ENCODE measurements around the gene NEK1. TPM values are rescaled to one million over a fixed set of nuclear protein-coding genes. Genes with fewer than 3 reads are reported as not detected.

Gene NEK1
- total RNA-seq, 2 donors from 2014 or later, result 12.2 to 15.1 TPM

GRCh38 chr4:169348541-169348940 is 263.8 kb downstream of the NEK1 start:
- Mint-ChIP-seq H3K36me3 (ENCODE audit: low read depth) (no peaks in the 10 kb centered on the region), H3K4me1 (no peaks in the 10 kb centered on the region), H3K27ac (no peak overlapping the region), H3K9me3 (peaks cover 24% of the 10 kb centered on the region), H3K27me3 (ENCODE audit: insufficient read depth) (no peaks in the 10 kb centered on the region), H3K4me3 (no peak overlapping the region)
- 88 to 92% methylated on average over 4 of the region's 4 CpGs for WGBS, 2 experiments (ENCODE audit: insufficient coverage in 1 of 2, insufficient read length in 1 of 2)
- H3K9me3 ChIP-seq (ENCODE audit: control insufficient read depth, low read length), result peaks cover 49% of the 10 kb centered on the region
- H3K27me3 ChIP-seq (ENCODE audit: control insufficient read depth, insufficient read depth, low read length, poor library complexity, severe bottlenecking), result no peaks in the 10 kb centered on the region
- no peaks in the 10 kb centered on the region for H3K36me3 ChIP-seq (ENCODE audit: control insufficient read depth, insufficient read depth, low read length)
- DNase-seq, result no peak
- no peak overlapping the region for H3K27ac ChIP-seq (ENCODE audit: low read depth, low read length)
- no peaks in the 10 kb centered on the region for H3K4me1 ChIP-seq (ENCODE audit: control insufficient read depth, insufficient read depth, low read length)
- TF ChIP-seq CTCF (conservative IDR thresholded peaks at IDR 0.05), result no peak
- no peak overlapping the region for H3K9ac ChIP-seq (ENCODE audit: extremely low read depth, low read length, poor library complexity, severe bottlenecking)
- H3K4me3 ChIP-seq (ENCODE audit: low read length), result peak overlapping the region; percentile 72

GRCh38 chr4:169346840-169347239 is 265.5 kb downstream of the NEK1 start:
- Histone ChIP-seq H3K36me3 (ENCODE audit: control insufficient read depth, insufficient read depth, low read length) (no peaks in the 10 kb centered on the region), H3K27me3 (ENCODE audit: control insufficient read depth, insufficient read depth, low read length, poor library complexity, severe bottlenecking) (no peaks in the 10 kb centered on the region), H3K4me3 (ENCODE audit: low read length) (peak overlapping the region; percentile 72), H3K27ac (ENCODE audit: low read depth, low read length) (no peak overlapping the region), H3K9ac (ENCODE audit: extremely low read depth, low read length, poor library complexity, severe bottlenecking) (no peak overlapping the region), H3K4me1 (ENCODE audit: control insufficient read depth, insufficient read depth, low read length) (no peaks in the 10 kb centered on the region), H3K9me3 (ENCODE audit: control insufficient read depth, low read length) (peaks cover 49% of the 10 kb centered on the region)
- Mint-ChIP-seq H3K27me3 (ENCODE audit: insufficient read depth) (no peaks in the 10 kb centered on the region), H3K27ac (no peak overlapping the region), H3K36me3 (ENCODE audit: low read depth) (no peaks in the 10 kb centered on the region), H3K4me3 (no peak overlapping the region), H3K9me3 (peaks cover 24% of the 10 kb centered on the region), H3K4me1 (no peaks in the 10 kb centered on the region)
- no peak for TF ChIP-seq CTCF (conservative IDR thresholded peaks at IDR 0.05)
- no peak for DNase-seq
- 83 to 94% methylated on average over 8 to 14 of the region's 14 CpGs for WGBS, 2 experiments (ENCODE audit: insufficient coverage in 1 of 2, insufficient read length in 1 of 2)

GRCh38 chr4:169345316-169345721 is 267.1 kb downstream of the NEK1 start:
- no peak for TF ChIP-seq CTCF (conservative IDR thresholded peaks at IDR 0.05)
- DNase-seq, result no peak
- Histone ChIP-seq H3K9me3 (ENCODE audit: control insufficient read depth, low read length) (peaks cover 42% of the 10 kb centered on the region), H3K27ac (ENCODE audit: low read depth, low read length) (peak overlapping the region; percentile 11), H3K9ac (ENCODE audit: extremely low read depth, low read length, poor library complexity, severe bottlenecking) (no peak overlapping the region), H3K4me3 (ENCODE audit: low read length) (peak overlapping the region; percentile 72), H3K27me3 (ENCODE audit: control insufficient read depth, insufficient read depth, low read length, poor library complexity, severe bottlenecking) (no peaks in the 10 kb centered on the region), H3K4me1 (ENCODE audit: control insufficient read depth, insufficient read depth, low read length) (no peaks in the 10 kb centered on the region), H3K36me3 (ENCODE audit: control insufficient read depth, insufficient read depth, low read length) (no peaks in the 10 kb centered on the region)
- Mint-ChIP-seq H3K27me3 (ENCODE audit: insufficient read depth) (no peaks in the 10 kb centered on the region), H3K4me3 (no peak overlapping the region), H3K4me1 (no peaks in the 10 kb centered on the region), H3K36me3 (ENCODE audit: low read depth) (no peaks in the 10 kb centered on the region), H3K27ac (no peak overlapping the region), H3K9me3 (peaks cover 24% of the 10 kb centered on the region)
- 50 to 71% methylated on average over 1 to 2 of the region's 2 CpGs for WGBS, 2 experiments (ENCODE audit: insufficient coverage in 1 of 2, insufficient read length in 1 of 2)

Other genes starting within 250 kb of the NEK1 start
- 10 to 100 TPM; 36.4 to 43.8 TPM for gene CLCN3, start 8.0 kb upstream of the NEK1 start, total RNA-seq
- gene HPF1, start 145.4 kb upstream of the NEK1 start, total RNA-seq, result 10 to 100 TPM; 33.4 to 50.5 TPM

Data from endodermal cell (in vitro differentiated cells).